Neural progenitor cell (in vitro differentiated cells): ENCODE data around the gene PRRC2B. TPM values are rescaled to one million over a fixed set of nuclear protein-coding genes. Genes with fewer than 3 reads are reported as not detected.
A peak's percentile ranks its signal among the peaks of the same experiment; 100 is the strongest.

ENCODE experiments used
- DNase-seq: peaks from one replicate; pipeline ENCODE4 v3.0.0-alpha.2; 2016; ENCODE audit warnings: low spot score
- H2AFZ ChIP-seq: fragments of 200-600 bp; sonication (generic); replicated peaks from 2 replicates; pipeline ENCODE4 v1.6.1; 2016; ENCODE audit warnings: antibody characterized with exemption
- H3F3A ChIP-seq: fragments of 200-600 bp; sonication (generic); 2 replicates; pipeline ENCODE4 v1.6.1; 2016; ENCODE audit warnings: antibody characterized with exemption, low read depth
- H3K27ac ChIP-seq: fragments of 200-600 bp; sonication (generic); 2 replicates; pipeline ENCODE4 v1.5.1; 2016; ENCODE audit warnings: mild to moderate bottlenecking
- H3K27me3 ChIP-seq: fragments of 200-600 bp; sonication (generic); 2 replicates; pipeline ENCODE4 v1.6.1; 2016; ENCODE audit warnings: mild to moderate bottlenecking, moderate library complexity
- H3K36me3 ChIP-seq: fragments of 200-600 bp; sonication (generic); 2 replicates; pipeline ENCODE4 v1.5.1; 2016
- H3K4me1 ChIP-seq: fragments of 200-600 bp; sonication (generic); 2 replicates; pipeline ENCODE4 v1.6.1; 2016; ENCODE audit warnings: mixed run types
- H3K4me2 ChIP-seq: fragments of 200-600 bp; sonication (generic); 2 replicates; pipeline ENCODE4 v1.6.1; 2016
- H3K4me3 ChIP-seq: fragments of 200-600 bp; sonication (generic); 2 replicates; pipeline ENCODE4 v1.5.1; 2016
- H3K79me2 ChIP-seq: fragments of 200-600 bp; sonication (generic); 2 replicates; pipeline ENCODE4 v1.6.1; 2016; ENCODE audit warnings: low read depth
- H3K9ac ChIP-seq: fragments of 200-600 bp; sonication (generic); 2 replicates; pipeline ENCODE4 v1.6.1; 2016
- H3K9me3 ChIP-seq: fragments of 200-600 bp; sonication (generic); 2 replicates; pipeline ENCODE4 v1.5.1; 2016; ENCODE audit warnings: low read depth
- H4K20me1 ChIP-seq: fragments of 200-600 bp; sonication (generic); 2 replicates; pipeline ENCODE4 v1.6.1; 2016; ENCODE audit warnings: low read depth
- H3K27ac Mint-ChIP-seq: 3 replicates; pipeline ENCODE4 v1.8.0; 2021; ENCODE audit warnings: mixed read lengths
- H3K27me3 Mint-ChIP-seq: 2 replicates; pipeline ENCODE4 v1.8.0; 2022; ENCODE audit warnings: low read depth, mild to moderate bottlenecking, inconsistent platforms, moderate library complexity, mixed read lengths; ENCODE audit not compliant: insufficient read depth
- H3K36me3 Mint-ChIP-seq: 3 replicates; pipeline ENCODE4 v1.8.0; 2021; ENCODE audit warnings: mixed read lengths
- H3K4me1 Mint-ChIP-seq: 3 replicates; pipeline ENCODE4 v1.8.0; 2021; ENCODE audit warnings: mixed read lengths
- H3K4me3 Mint-ChIP-seq: 3 replicates; pipeline ENCODE4 v1.8.0; 2021; ENCODE audit warnings: mild to moderate bottlenecking, moderate library complexity, mixed read lengths
- H3K9me3 Mint-ChIP-seq: 3 replicates; pipeline ENCODE4 v1.8.0; 2020; ENCODE audit warnings: mixed read lengths
- EZH2 ChIP-seq: fragments of 200-600 bp; sonication (generic); IDR thresholded peaks from 2 replicates; pipeline ENCODE4 v1.6.1; 2017; ENCODE audit warnings: antibody characterized with exemption, mild to moderate bottlenecking, moderate library complexity
- EZH2phosphoT487 ChIP-seq: fragments of 200-600 bp; sonication (generic); IDR thresholded peaks from 2 replicates; pipeline ENCODE4 v1.6.1; 2017; ENCODE audit warnings: antibody characterized with exemption
- total RNA-seq: library from RNA; depleted of rRNA; stranded (reverse); fragments of >200 nt; gene quantifications from 2 replicates; pipeline ENCODE4 v1.2.3, GENCODE V29; 2015; ENCODE audit warnings: low replicate concordance
- TF ChIP-seq, protein P1 (sequence below): fragments of 200-600 bp; sonication (generic); IDR thresholded peaks from 2 replicates; pipeline ENCODE4 v1.5.1; 2017; ENCODE audit warnings: antibody characterized with exemption, mild to moderate bottlenecking

The PRRC2B gene
- total RNA-seq, 1 donor from 2014 or later: 139 TPM

DNA sequence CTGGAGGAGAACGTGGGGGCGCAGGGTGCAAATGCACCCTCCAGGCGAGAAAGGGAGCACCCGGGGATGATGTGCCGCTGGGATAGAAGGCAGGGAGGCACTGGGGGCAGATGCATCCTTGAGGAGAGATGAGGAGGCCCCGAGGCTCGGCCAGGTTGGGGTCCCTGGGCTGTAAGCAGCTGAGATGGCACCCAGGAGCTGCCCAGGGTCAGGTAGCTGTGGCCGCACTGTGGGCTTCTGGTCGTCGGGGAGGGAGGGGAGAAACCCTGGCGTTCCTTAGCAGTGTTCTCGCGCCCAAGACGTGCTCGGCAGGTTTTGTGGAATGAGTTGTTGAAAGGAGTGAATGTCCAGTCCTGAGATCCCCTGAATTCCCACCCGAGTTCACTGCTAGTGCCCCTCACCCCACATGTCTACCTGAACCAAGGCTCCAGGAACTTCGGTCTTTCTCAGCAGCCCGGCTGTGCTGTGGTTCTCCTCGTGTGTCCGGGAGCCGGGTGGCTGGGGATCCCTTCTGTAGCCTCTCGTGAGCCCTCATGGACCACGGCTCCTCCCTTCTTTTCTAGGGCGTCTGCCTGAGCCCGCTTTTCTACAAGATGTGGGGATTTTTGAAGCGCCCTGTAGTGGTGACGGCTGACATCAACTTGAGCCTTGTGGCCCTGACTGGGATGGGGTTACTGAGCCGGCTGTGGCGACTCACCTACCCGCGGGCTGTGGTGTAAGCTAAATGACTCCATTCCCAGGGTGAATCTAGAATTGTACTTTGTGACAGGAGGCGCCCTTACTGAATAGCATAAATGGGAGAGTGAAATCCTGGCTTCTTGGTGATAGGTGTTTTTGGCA lies 110.0 kb downstream of the PRRC2B start:
- no peaks in the 10 kb centered on the region for H3K9me3 ChIP-seq
- DNase-seq: peak; percentile 23
- Mint-ChIP-seq H3K36me3 (peaks cover 29% of the 10 kb centered on the region), H3K27ac (no peak overlapping the region), H3K4me3 (peak overlapping the region; percentile 97), H3K27me3 (peaks cover 24% of the 10 kb centered on the region), H3K4me1 (peaks cover 29% of the 10 kb centered on the region), H3K9me3 (no peaks in the 10 kb centered on the region)
- H3K4me3 ChIP-seq: peak overlapping the region; percentile 94
- peak overlapping the region; percentile 83 for H3K4me2 ChIP-seq
- H3F3A ChIP-seq: peaks cover 46% of the 10 kb centered on the region
- H2AFZ ChIP-seq: no peak overlapping the region
- peaks cover 28% of the 10 kb centered on the region for H3K79me2 ChIP-seq
- H3K36me3 ChIP-seq: peaks cover 4% of the 10 kb centered on the region
- no peak for TF ChIP-seq EZH2
- TF ChIP-seq EZH2phosphoT487: no peak
- TF ChIP-seq, protein P1, sequence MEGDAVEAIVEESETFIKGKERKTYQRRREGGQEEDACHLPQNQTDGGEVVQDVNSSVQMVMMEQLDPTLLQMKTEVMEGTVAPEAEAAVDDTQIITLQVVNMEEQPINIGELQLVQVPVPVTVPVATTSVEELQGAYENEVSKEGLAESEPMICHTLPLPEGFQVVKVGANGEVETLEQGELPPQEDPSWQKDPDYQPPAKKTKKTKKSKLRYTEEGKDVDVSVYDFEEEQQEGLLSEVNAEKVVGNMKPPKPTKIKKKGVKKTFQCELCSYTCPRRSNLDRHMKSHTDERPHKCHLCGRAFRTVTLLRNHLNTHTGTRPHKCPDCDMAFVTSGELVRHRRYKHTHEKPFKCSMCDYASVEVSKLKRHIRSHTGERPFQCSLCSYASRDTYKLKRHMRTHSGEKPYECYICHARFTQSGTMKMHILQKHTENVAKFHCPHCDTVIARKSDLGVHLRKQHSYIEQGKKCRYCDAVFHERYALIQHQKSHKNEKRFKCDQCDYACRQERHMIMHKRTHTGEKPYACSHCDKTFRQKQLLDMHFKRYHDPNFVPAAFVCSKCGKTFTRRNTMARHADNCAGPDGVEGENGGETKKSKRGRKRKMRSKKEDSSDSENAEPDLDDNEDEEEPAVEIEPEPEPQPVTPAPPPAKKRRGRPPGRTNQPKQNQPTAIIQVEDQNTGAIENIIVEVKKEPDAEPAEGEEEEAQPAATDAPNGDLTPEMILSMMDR: no peak
- no peak overlapping the region for H3K27ac ChIP-seq
- peak overlapping the region; percentile 54 for H3K9ac ChIP-seq
- peaks cover 27% of the 10 kb centered on the region for H4K20me1 ChIP-seq
- no peaks in the 10 kb centered on the region for H3K27me3 ChIP-seq
- peaks cover 7% of the 10 kb centered on the region for H3K4me1 ChIP-seq

DNA sequence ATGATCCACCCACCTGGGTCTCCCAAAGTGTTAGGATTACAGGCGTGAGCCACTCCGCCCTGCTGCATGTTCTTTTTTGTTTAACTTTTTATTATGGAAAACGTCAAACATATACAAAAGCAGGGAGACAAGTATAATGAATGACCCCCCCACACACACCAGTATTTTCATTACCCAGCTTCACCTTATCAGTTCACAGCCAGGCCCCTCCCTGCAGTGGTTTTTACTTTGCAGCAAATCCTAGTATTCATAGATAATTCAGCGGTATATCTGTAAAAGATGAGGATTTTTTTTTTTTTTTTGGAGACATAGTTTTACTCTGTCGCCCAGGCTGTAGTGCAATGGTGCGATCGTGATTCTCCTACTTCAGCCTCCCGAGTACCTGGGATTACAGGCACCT lies 111.1 kb downstream of the PRRC2B start:
- H3F3A ChIP-seq: peaks cover 34% of the 10 kb centered on the region
- peaks cover 26% of the 10 kb centered on the region for H3K36me3 Mint-ChIP-seq
- H3K36me3 ChIP-seq: peaks cover 4% of the 10 kb centered on the region
- H3K4me3 ChIP-seq: no peak overlapping the region
- no peak overlapping the region for H3K27ac ChIP-seq
- H3K9me3 Mint-ChIP-seq: no peaks in the 10 kb centered on the region
- peaks cover 21% of the 10 kb centered on the region for H3K27me3 Mint-ChIP-seq
- no peak overlapping the region for H3K27ac Mint-ChIP-seq
- H3K9ac ChIP-seq: no peak overlapping the region
- no peak overlapping the region for H3K4me2 ChIP-seq
- DNase-seq: no peak
- H3K4me1 ChIP-seq: peaks cover 7% of the 10 kb centered on the region
- H3K9me3 ChIP-seq: no peaks in the 10 kb centered on the region
- H3K4me3 Mint-ChIP-seq: peak overlapping the region; percentile 97
- H3K79me2 ChIP-seq: peaks cover 28% of the 10 kb centered on the region
- peaks cover 29% of the 10 kb centered on the region for H3K4me1 Mint-ChIP-seq
- peaks cover 26% of the 10 kb centered on the region for H4K20me1 ChIP-seq
- no peak overlapping the region for H2AFZ ChIP-seq
- TF ChIP-seq EZH2: no peak
- no peak for TF ChIP-seq EZH2phosphoT487
- TF ChIP-seq, protein P1: no peak
- no peaks in the 10 kb centered on the region for H3K27me3 ChIP-seq

DNA sequence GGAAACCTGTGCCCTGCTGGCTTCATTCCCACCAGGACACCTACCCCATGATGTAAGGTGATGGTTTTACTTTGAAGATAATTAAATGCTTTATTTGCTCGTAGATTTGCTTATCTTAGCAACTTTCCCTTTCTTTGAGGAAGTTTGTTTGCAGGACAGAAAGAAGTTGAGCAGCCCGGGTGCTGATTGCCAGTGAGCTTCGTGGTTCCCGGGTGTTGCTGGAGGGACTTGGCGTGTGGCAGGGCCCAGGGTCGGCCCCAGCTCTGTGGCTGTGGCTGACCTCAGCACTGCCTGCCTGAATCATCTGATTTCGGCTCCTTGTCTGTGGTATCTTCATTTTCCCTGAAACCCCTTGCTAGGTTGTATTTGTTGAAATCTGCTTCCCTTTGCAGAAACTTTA lies 117.5 kb downstream of the PRRC2B start:
- Histone ChIP-seq H3K9me3 (no peaks in the 10 kb centered on the region), H4K20me1 (no peaks in the 10 kb centered on the region), H3K79me2 (peaks cover 2% of the 10 kb centered on the region), H3K4me2 (no peak overlapping the region), H3K4me3 (no peak overlapping the region), H3K27ac (no peak overlapping the region), H3K4me1 (no peaks in the 10 kb centered on the region), H3F3A (no peaks in the 10 kb centered on the region), H3K9ac (no peak overlapping the region), H3K36me3 (peaks cover under 1% of the 10 kb centered on the region), H3K27me3 (no peaks in the 10 kb centered on the region), H2AFZ (no peak overlapping the region)
- Mint-ChIP-seq H3K27me3 (peaks cover 9% of the 10 kb centered on the region), H3K27ac (no peak overlapping the region), H3K36me3 (peaks cover 29% of the 10 kb centered on the region), H3K4me1 (no peaks in the 10 kb centered on the region), H3K9me3 (no peaks in the 10 kb centered on the region), H3K4me3 (no peak overlapping the region)
- TF ChIP-seq, protein P1: no peak
- TF ChIP-seq EZH2: no peak
- TF ChIP-seq EZH2phosphoT487: no peak
- no peak for DNase-seq
